Adipocyte (in vitro differentiated cells): ENCODE results near the gene PLEKHO1.

Experiments used
- DNase-seq: peaks from one replicate; pipeline ENCODE4 v3.0.0-alpha.2; 2015; ENCODE audit warnings: low read depth
- H3K27me3 ChIP-seq: replicated peaks from 2 replicates; pipeline ENCODE4 v1.7.0; 2013; ENCODE audit warnings: mild to moderate bottlenecking, low read length, moderate library complexity; ENCODE audit not compliant: control insufficient read depth, insufficient read depth
- H3K36me3 ChIP-seq: 2 replicates; pipeline ENCODE4 v1.7.0; 2013; ENCODE audit warnings: low read length, mild to moderate bottlenecking, moderate library complexity; ENCODE audit not compliant: control insufficient read depth, insufficient read depth, severe bottlenecking
- H3K4me1 ChIP-seq: 2 replicates; pipeline ENCODE4 v1.7.0; 2013; ENCODE audit warnings: mild to moderate bottlenecking, low read length, moderate library complexity; ENCODE audit not compliant: control insufficient read depth, insufficient read depth
- H3K4me3 ChIP-seq: 2 replicates; pipeline ENCODE4 v1.7.0; 2013; ENCODE audit warnings: mild to moderate bottlenecking, low read length, moderate library complexity
- H3K9ac ChIP-seq: 2 replicates; pipeline ENCODE4 v1.7.0; 2013; ENCODE audit warnings: mild to moderate bottlenecking, low read length, moderate library complexity
- H3K9me3 ChIP-seq: 2 replicates; pipeline ENCODE4 v1.7.0; 2013; ENCODE audit warnings: mild to moderate bottlenecking, low read length, moderate library complexity; ENCODE audit not compliant: control insufficient read depth

PLEKHO1 gene

DNA sequence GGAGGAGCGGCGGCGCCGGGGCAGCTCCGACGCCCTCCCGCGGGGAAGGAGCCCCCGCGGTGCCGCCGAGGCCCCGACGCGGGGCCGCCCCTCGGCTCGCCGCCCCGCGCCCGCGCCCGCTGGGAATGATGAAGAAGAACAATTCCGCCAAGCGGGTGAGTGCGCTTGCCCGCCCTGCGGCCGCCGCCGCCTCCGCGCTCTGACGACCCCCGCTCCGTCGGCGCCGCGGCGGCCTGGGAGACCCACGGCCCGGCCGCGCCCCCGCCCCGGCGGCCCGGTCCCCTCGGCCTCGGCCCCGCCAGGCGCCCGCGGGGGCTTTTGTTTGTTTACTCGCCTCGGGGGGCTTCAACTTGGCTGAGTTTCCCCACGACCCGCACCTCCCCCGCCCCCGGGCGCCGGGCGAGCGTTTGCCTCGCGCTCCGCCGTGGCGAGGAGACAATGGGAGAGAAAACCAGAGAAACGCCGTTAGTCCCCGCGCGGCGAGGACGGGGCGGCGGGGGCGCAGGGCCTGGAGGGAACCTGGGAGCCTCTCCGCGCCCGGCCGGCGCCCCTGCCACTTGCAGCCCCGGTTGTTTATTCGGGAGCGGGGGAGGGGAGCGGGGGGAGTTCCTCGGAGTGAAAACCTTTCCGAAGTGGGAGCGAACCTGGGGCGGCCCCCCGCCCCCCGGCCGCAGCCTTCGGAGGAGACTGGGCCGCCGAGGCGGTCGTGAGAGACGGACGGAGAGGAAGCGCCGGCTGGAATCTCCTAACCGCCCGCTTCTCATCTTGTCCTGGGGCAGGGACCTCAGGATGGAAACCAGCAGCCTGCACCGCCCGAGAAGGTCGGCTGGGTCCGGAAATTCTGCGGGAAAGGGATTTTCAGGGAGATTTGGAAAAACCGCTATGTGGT is 661 bp downstream of the PLEKHO1 start:
- H3K27me3 ChIP-seq = no peaks in the 10 kb centered on the region
- peak overlapping the region; percentile 85 for H3K4me3 ChIP-seq
- H3K4me1 ChIP-seq = peaks cover 37% of the 10 kb centered on the region
- peak; percentile 62 for DNase-seq
- H3K36me3 ChIP-seq = peaks cover 13% of the 10 kb centered on the region
- H3K9ac ChIP-seq = peak overlapping the region; percentile 88
- H3K9me3 ChIP-seq = no peaks in the 10 kb centered on the region

- H3K9me3 ChIP-seq = no peaks in the 10 kb centered on the region
- H3K4me1 ChIP-seq = peaks cover 37% of the 10 kb centered on the region
- H3K27me3 ChIP-seq = no peaks in the 10 kb centered on the region
- DNase-seq = peak; percentile 42
- H3K36me3 ChIP-seq = peaks cover 24% of the 10 kb centered on the region
- H3K4me3 ChIP-seq = peak overlapping the region; percentile 85
- peak overlapping the region; percentile 88 for H3K9ac ChIP-seq
Measured at GRCh38 chr1:150151291-150152181, 1.8 kb downstream of the PLEKHO1 start.

DNA sequence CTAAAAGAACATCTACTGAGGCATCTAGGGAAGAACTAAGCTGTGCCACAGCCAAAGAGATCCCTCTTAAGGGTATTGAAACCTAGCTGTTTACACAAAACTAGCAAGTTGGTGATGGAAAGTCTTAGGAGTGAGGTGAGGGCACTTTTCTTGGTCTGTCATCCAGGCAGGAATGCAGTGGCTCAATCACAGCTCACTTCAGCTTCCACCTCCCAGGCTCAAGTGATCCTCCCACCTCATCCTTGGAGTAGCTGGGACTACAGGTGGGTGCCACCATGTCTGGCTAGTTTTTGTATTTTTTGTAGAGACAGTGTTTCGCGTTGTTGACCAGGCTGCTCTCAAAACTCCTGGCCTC is 2.4 kb downstream of the PLEKHO1 start:
- peak overlapping the region; percentile 88 for H3K9ac ChIP-seq
- H3K4me3 ChIP-seq = peak overlapping the region; percentile 85
- H3K36me3 ChIP-seq = peaks cover 30% of the 10 kb centered on the region
- H3K9me3 ChIP-seq = no peaks in the 10 kb centered on the region
- DNase-seq = peak; percentile 16
- H3K4me1 ChIP-seq = peaks cover 37% of the 10 kb centered on the region
- no peaks in the 10 kb centered on the region for H3K27me3 ChIP-seq

DNA sequence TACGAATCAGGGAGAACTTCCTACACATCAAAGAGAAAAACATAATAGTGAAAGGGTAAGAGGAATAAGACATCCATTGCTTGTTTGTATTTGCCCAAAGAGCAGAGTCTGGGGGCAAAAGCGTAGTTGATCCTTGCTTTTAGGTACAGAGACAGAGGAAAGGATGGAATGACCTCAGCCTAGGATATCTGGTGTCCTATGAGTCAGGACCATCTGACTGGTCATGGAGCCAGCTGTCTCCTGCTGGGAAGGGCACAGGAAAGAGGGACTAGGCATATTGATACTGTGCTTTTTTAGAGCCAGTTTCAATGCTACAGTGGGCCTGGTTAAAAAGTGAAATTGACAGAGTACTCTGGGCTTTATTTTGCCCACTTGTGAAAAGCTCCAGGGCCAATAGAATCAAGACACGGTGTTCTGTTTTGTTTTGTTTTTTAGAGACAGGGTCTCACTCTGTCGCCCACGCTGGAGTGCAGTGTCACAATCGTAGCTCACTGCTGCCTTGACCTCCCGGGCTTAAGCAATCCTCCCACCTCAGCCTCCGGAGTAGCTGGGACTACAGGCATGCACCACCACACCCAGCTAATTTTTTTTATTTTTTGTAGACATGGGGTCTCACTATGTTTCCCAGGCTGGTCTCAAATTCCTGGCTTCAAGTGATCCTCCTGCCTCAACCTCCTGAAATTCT is 3.2 kb downstream of the PLEKHO1 start:
- H3K4me3 ChIP-seq = peak overlapping the region; percentile 54
- no peaks in the 10 kb centered on the region for H3K27me3 ChIP-seq
- peak overlapping the region; percentile 63 for H3K9ac ChIP-seq
- peak; percentile 26 for DNase-seq
- peaks cover 37% of the 10 kb centered on the region for H3K4me1 ChIP-seq
- H3K9me3 ChIP-seq = no peaks in the 10 kb centered on the region
- peaks cover 38% of the 10 kb centered on the region for H3K36me3 ChIP-seq

GRCh38 chr1:150154143-150154542 is 4.4 kb downstream of the PLEKHO1 start:
- Histone ChIP-seq H3K4me3 (no peak overlapping the region), H3K36me3 (peaks cover 47% of the 10 kb centered on the region)

GRCh38 chr1:150155413-150156071 is 5.8 kb downstream of the PLEKHO1 start:
- Histone ChIP-seq H3K9ac (no peak overlapping the region), H3K4me3 (no peak overlapping the region), H3K36me3 (peaks cover 55% of the 10 kb centered on the region), H3K27me3 (no peaks in the 10 kb centered on the region), H3K4me1 (peaks cover 31% of the 10 kb centered on the region), H3K9me3 (no peaks in the 10 kb centered on the region)
- DNase-seq = no peak

More at GRCh38 chr1:150154143-150154542, 4.4 kb downstream of the PLEKHO1 start:
- no peak for DNase-seq
- no peaks in the 10 kb centered on the region for H3K9me3 ChIP-seq
- peaks cover 33% of the 10 kb centered on the region for H3K4me1 ChIP-seq
- no peak overlapping the region for H3K9ac ChIP-seq
- no peaks in the 10 kb centered on the region for H3K27me3 ChIP-seq

DNA sequence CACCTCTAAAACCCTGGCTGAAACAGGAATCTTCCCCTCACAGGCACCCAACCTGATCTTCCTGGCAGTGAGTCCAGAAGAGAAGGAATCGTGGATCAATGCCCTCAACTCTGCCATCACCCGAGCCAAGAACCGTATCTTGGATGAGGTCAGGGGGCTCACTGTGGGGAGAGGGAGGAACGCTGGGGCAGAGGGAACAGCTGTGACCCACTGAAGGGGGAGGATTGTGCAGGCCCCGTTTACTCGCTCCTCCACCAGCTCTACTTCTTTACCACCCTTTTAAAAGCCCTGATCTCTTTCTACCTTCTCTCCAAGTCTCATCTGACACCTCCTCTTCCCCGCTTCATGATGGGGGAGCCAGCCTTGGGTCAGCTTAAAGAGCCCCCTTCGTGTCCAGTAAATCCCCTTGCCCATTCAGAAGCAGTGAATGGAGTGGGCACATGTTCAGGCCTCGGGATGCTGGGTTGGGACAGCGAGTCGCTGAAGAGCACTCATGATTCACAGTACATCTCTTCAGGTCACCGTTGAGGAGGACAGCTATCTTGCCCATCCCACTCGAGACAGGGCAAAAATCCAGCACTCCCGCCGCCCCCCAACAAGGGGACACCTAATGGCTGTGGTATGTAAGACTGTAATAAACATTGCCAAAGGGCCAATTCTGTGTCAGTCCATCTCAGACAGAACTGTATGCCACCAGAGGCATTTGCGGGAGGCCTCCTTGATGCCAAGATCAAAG is 7.3 kb downstream of the PLEKHO1 start:
- H3K36me3 ChIP-seq = peaks cover 55% of the 10 kb centered on the region

DNA sequence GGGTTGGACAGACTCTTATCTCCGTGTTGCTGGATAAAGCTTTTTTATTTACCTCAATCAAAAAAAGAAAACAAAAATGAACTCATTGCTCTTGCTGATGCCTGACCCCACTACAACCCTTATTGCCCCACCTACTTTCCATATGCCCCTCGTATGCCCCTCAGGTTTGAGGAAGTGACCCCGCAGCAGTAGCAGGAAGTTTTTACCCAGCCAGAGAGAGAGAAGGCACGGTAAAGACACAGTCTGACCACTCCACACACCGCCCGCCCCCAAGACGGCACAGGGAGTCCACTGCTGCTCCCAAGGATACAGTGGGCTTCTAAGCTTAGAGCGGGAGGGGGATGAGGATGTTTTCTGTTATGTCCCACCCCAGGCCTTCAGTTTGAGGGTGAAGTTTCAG is 9.8 kb downstream of the PLEKHO1 start:
- no peak for DNase-seq
- Histone ChIP-seq H3K4me3 (no peak overlapping the region), H3K4me1 (peaks cover 26% of the 10 kb centered on the region), H3K9me3 (no peaks in the 10 kb centered on the region), H3K27me3 (no peaks in the 10 kb centered on the region), H3K36me3 (peaks cover 44% of the 10 kb centered on the region), H3K9ac (no peak overlapping the region)

More for the DNA sequence above, 7.3 kb downstream of the PLEKHO1 start:
- DNase-seq = no peak
- peaks cover 23% of the 10 kb centered on the region for H3K4me1 ChIP-seq
- no peaks in the 10 kb centered on the region for H3K27me3 ChIP-seq
- H3K9me3 ChIP-seq = no peaks in the 10 kb centered on the region
- H3K4me3 ChIP-seq = no peak overlapping the region
- no peak overlapping the region for H3K9ac ChIP-seq

- H3K9me3 ChIP-seq = no peaks in the 10 kb centered on the region
- peaks cover 36% of the 10 kb centered on the region for H3K36me3 ChIP-seq
- no peaks in the 10 kb centered on the region for H3K27me3 ChIP-seq
- no peak overlapping the region for H3K9ac ChIP-seq
- peaks cover 26% of the 10 kb centered on the region for H3K4me1 ChIP-seq
- DNase-seq = no peak
- H3K4me3 ChIP-seq = no peak overlapping the region
Measured at GRCh38 chr1:150160964-150161621, 11.4 kb downstream of the PLEKHO1 start.
